T follicular helper cell (primary cell): Measurements from ENCODE around the gene LALBA.
"Not testable (repeated sequence)": the region's sequence is repeated elsewhere in the genome, so short reads cannot be mapped to it uniquely, and the experiment has no call there.

Source experiments
- DNase-seq: peaks from one replicate; pipeline ENCODE4 v3.0.0-alpha.2; 2020; ENCODE audit warnings: low read depth
- total RNA-seq, 2 experiments: gene quantifications; one replicate each; lab custom pipeline; 2026; lab: John Stamatoyannopoulos, UW

Gene LALBA
- total RNA-seq: 0 reads per million in 2 experiments

DNA sequence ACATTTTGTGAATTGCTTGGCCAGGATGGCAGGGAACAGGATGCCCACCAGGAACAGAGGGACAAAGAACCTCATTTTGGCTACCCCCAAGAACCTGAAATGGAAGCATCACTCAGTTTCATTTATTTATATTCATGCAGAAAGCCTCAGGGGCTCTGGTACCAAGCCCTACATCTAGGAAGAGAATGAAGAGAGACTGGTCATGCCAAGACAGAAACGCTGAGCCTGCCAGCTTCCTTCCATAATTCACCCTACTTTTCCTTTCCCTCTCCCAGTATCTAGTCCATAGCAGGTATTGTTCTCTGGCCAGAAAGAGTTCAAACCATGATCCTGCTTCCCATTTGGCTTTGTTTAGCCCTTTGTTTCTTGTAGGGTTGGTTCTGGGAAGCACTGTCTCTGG is at the start of gene LALBA:
LALBA (minus strand) TSS at position 101 of the 400 bp plus-strand sequence; CDS start at position 75, 26 bp downstream.
- no peak for DNase-seq

DNA sequence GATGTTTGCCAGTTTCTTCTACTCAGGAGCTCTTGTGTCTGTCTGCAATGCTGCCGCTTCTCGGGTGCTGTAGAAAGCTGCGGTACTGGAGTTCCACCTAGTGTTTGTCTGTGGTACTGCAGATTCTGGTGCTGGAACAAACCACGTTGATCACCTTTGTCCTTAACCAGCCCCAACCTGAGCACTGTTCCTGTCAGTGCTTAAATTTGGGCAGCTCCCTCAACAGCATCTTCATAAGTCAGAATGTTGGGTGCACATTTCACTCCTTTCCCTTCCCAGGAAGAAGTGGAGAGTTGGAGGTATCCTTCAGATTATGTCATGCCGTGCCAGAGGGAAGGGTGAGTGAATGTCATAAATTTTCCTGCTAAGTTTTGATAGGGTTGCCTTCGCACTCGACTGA is 48.7 kb upstream of the LALBA start:
- DNase-seq: peak; percentile 59

DNA sequence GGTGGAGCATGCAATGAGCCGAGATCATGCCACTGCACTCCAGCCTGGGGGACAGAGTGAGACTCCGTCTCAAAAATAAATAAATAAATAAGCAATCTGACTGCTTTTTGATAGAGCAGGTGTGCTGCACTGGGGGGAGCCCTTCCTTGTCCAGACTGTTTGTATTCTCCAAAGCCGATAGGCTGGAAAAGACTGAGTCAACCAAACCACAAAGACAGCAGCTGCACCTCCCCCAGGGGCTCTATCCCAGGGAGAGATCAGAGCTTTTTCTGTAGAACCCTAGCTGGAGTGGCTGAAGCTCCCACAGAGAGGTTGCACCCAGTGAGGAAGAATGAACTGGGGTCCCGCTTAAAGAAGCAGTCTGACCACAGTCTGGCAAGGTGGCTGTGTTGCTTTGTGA is 45.8 kb upstream of the LALBA start:
- no peak for DNase-seq

DNA sequence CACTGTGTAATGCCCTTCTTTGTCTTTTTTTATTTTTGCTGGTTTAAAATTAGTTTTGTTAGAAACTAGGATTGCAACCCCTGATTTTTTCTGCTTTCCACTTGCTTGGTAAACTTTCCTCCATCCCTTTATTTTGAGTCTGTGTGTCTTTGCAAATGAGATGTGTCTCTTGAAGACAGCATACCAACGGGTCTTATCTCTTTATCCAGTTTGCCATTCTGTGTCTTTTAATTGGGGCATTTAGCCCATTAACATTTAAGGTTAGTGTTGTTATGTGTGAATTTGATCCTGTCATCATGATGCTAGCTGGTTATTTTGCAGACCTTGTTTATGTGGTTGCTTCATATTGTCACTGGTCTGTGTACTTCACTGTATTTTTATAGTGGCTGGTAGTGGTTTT is 43.5 kb upstream of the LALBA start:
- DNase-seq: no peak

DNA sequence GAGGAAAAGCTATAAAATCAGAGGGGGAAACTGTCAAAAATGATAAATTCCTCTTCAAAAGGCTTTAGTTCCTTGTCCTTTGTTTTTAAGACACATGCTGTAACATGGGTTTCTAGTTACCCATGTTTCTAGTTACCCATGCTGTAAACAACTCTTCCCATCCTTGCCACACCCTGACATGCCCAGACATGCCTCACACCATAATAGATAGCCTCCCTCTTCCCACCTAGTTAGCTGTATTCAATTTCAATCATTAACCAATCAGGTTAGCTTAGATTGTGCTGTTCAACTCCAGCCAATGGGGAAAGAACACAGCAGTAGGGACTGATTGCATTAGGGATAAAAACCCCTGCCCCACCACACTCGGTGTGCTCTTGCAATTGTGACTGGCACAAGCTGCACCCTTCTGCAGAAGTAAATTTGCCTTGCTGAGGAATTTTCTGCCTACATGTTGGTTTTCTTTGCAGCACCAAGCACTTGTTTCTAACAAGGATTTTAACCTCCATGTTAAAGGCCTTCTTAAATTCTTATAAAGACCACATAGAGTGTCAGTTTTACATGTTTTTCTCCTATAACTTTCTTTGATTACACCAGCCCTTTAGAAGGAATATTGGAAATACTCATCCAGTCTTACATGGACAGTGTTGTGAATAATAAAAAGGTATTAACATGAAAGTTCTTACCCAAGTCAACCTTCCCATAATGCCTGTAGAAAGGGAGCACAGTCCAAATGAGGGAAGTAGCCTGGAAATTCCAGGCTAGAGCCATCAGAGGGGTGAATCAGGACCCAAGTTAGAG is 32.5 kb upstream of the LALBA start:
- DNase-seq: no peak

DNA sequence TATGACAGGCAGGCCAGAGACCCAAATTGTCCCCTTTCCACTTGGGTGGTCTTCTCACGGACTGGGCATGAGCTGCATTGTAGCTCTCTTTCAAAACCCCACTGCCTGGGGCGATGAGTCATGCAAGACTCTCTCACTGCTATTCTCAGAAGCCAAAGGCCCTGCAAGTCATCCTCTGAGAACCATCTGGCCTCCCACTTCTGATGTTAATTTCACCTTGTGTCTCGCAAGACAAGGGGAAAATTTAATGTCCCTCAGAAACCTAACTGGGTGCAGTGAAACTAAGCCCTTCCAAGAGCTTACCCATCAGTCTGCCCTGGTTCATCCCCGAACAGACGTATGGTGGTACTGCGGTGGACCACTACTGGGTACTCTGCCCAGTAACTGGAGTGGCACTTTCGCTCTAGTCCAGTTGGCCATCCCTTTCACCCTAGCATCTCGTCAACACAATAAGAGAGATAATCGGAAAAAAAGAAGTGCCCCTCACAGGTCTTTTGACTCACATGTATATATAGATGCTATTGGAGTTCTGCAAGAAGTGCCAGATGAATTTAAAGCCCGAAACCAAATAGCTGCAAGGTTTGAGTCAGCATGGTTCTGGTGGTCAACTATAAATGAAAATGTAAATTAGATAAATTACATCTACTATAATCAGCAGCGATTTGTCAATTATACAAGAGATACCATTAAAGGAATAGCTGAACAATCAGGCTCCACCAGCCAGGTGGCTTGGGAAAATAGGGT is 31.3 kb upstream of the LALBA start:
- no peak for DNase-seq

DNA sequence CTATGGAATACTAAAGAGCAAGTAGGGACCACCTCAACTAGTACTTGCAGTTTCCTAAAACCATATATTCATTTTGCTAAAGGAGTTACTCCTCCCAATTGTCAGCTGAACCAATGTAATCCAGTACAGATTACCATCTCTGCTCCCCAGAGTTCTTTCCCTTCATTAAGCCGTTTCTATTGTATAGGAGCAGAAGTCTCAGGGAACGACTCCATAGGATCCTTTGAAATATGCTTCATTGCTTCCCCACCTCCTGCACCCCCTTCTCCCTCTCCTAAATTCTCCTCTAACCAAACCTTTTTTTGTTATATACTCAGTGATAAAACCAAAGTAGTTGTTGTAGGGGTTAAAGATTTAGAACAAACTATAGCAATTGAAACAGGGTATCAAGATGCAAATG is 30.7 kb upstream of the LALBA start:
- no peak for DNase-seq

DNA sequence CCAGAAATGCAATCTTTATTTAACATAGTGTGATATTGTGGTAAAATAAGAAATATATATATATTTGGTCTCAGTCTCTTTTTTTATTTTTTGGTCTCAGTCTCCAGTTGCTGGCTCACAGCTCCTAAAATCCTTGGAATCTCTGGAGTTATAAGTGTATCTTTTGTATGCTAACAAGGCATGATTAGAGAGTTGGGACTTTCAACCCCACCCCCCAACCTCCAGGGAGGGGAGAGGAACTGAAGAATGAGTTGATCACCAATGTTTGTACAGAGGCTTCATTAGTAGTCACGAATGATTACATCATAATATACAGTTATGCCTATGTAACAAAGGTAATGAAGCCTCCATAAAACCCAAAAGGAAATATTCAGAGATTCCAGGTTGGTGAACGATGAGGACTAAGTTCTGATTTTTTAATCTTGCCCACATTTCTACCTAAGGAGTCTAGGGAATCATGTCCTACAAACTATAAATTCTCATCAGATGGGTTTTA is 22.8 kb upstream of the LALBA start:
- DNase-seq: no peak

DNA sequence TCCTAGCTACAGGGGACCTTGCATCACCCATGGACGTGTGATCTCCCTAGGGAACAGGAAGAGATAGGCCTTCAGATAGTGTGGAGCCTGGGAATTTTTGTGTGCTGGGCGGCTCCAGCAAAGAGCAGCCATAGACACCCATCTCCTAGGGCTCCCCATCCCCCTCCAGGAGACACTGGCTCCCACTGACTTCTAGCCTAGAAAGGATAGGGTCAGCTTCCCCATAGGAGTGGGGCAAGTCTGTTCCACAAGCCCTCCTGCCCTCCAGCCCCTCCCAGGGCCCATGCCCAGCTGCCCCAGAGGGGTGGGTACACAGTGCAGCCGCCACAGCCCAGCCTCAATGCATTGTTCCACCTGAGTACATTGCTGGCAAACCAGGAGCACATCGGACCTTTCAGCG is 16.5 kb upstream of the LALBA start:
- no peak for DNase-seq

DNA sequence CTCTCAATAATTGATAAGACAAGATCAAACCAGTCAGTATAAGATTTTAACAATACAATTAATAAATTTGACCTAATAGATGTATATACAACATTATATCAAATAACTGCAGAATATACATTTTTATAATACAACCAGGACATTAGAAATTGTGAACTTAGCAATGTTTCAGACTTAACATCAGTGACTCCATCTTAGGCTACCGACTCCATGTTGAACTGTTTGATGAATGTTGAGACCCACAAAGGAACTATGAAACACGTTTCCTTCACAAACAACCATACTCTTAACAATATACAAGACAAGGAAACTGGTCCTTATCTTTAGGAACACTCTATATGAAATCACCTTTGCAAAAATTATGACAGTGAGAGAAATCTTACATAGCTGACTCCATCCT is 13.9 kb upstream of the LALBA start:
- DNase-seq: no peak

DNA sequence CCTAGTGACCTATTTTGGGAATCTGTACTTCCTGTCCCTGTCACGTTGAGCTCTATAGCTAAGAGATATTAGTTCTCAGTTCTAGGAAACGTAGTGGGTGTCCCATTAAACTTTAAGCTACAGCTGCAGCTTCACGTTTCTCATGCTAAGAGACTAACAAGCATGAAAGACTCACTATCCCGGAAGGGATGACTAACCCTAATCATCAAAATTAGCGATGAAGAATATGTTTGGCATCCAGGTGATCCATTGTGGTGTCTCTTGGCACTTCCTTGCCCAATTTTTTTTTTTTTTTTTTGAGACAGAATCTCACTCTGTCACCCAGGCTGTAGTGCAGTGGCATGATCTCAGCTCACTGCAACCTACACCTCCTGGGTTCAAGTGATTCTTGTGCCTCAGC is 11.0 kb upstream of the LALBA start:
- DNase-seq: no peak

DNA sequence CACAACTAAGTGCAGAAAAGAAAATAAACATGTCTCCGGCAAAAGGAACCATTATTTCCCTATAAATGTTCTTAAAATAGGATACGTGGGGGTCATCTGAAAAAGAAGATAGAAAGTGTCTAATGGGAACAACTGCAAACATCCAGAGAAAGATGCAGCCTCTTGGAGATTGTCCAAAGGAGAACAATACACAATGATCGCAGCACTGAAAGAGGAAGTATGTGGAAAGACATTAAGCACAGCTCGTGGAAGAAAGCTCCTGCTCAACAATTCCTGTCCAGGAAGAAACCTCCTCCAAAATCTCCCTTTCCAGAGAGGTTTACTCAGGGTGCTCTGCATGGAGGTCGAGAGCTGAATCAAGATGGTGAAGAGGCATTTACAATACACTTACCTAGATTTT is 2.5 kb upstream of the LALBA start:
- no peak for DNase-seq

DNA sequence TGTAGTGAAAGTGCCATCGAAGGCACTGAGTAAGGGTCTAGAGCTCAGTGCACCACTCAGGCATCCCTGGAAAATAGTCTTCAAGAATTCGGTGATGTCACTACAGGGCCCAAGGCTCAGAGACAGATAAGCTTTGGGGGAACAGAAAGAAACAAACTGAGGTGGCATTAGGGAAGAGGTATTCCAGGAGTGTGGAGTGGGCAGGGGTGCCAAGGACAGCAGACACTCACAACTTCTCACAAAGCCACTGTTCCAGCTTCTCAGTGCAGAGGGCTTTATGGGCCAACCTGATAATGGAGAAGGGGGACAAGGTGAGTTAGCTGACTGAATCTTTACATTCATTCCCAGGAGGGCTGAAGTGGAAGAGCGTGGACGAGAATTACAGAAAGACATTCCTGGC is 2.1 kb downstream of the LALBA start:
- DNase-seq: no peak

DNA sequence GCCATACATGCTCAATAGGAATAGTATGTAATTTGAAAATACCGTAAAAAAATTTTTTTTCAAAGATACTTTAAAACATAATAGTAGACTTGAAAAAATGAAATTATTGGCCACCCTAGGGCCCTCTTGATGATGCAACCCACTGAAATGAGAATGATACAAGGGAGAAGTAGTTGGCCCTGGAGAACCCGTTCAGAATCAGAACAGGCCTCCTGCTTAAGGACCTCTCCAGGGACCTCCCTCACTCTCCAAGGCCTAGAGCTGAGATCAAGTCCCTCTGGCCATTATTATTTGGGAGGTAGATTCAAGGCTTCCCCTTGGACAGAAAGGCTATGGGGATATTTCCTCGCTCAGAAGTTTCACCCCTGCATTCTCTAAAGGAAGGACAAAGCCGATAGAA is 11.9 kb downstream of the LALBA start:
- no peak for DNase-seq

DNA sequence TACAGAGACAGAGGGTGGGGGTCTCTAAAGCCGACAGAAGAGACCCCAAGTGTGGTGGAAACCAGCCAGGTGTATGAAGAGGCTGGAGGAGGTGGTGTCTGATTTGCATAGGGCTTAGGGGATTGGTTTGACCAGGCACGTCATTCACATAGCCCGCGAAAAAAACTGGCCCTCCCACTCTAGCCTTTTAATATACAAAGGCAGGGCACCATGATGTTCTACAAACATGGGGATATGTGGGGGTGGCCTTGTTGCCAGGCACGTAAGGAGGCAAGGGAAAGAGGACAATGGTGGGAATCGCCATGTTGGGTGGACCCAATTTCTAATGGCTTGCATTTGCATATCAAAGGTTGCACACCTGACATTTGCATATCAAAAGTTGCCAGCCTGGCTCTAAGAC is 13.2 kb downstream of the LALBA start:
- DNase-seq: no peak

DNA sequence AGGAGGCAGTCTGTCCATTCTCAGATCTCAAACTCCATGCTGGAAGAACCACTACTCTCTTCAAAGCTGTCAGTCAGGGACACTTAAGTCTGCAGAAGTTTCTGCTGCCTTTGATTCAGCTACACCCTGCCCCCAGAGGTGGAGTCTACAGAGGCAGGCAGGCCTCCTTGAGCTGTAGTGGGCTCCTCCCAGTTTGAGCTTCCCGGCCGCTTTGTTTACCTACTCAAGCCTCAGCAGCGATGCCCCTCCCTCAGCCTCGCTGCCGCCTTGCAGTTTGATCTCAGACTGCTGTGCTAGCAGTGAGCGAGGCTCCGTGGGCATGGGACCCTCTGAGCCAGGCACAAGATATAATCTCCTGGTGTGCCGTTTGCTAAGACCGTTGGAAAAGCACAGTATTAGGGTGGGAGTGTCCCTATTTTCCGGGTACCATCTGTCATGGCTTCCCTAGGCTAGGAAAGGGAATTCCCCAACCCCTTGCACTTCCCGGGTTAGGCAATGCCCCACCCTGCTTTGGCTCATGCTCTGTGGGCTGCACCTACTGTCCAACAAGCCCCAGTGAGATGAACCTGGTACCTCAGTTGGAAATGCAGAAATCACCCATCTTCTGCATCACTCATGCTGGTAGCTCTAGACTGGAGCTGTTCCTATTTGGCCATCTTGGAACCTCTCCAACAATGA is 16.0 kb downstream of the LALBA start:
- DNase-seq: not testable (repeated sequence)

DNA sequence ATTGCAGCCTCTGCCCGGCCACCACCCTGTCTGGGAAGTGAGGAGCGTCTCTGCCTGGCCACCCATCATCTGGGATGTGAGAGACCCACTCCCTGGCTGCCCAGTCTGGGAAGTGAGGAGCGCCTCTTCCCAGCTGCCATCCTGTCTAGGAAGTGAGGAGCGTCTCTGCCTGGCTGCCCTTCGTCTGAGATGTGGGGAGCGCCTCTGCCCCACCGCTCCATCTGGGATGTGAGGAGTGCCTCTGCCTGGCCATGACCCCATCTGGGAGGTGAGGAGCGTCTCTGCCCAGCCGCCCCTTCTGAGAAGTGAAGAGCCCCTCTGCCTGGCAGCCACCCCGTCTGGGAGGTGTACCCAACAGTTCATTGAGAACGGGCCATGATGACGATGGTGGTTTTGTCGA is 18.2 kb downstream of the LALBA start:
- not testable (repeated sequence) for DNase-seq

DNA sequence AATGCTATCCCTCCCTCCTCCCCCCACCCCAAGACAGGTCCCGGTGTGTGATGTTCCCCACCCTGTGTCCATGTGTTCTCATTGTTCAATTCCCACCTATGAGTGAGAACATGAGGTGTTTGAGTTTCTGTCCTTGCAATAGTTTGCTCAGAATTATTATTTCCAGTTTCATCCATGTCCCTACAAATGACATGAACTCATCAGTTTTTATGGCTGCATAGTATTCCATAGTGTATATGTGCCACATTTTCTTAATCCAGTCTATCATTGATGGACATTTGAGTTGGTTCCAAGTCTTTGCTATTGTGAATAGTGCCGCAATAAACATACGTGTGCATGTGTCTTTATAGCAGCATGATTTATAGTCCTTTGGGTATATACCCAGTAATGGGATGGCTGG is 22.8 kb downstream of the LALBA start:
- not testable (repeated sequence) for DNase-seq

DNA sequence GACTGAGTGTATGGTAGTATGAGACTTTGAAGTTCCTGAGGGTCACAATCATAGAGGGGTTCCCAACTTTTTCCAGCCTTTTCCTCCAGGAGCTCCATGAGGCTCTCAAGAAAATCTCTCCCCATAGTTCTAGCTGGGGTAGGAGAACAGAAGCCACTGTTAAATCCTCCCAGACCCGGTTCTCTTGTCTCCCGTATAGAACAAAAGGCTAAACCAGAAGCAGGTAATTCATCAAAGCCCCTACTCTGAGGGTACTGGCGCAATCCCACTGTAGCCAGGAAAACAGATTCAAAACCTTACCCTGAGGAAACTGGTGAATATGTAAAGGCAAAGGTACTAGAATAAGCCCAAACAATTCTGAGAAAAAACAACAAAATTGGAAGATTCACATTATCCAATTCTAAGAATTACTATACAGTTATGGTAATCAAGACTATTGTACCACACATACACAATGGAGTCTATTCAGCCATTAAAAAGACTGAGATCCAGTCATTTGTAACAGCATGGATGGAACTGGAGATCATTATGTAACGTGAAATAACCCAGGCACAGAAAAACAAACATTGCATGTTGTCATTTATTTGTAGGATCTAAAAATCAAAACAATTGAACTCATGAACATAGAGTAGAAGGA is 23.9 kb downstream of the LALBA start:
- no peak for DNase-seq

DNA sequence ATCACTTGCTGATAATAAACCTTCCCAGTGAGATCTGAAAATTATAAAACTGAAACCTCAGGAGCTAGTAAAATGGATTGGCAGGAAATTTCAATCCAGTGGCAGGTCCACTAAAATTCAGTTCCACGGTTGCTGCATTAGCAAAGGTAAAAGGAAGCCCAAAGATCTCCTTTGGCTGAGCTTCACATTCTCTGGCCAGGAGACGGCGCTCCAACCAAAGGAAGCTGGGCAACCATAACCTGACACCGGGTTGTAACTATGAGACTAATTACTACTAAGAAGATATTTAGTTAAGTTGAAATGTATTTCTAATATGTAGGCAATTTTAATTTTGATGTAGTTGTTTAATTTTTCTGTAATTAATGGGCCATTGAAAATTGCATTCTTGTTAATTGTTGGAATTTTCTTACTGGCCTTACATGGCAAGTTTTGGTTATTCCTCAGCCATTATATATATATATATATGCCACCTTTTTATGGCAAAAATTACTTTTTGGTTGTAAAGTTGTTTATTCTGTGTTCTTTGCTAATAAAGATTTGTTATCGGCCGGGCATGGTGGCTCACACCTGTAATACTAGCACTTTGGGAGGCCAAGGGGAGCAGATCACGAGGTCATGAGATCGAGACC is 27.4 kb downstream of the LALBA start:
- DNase-seq: peak; percentile 21

DNA sequence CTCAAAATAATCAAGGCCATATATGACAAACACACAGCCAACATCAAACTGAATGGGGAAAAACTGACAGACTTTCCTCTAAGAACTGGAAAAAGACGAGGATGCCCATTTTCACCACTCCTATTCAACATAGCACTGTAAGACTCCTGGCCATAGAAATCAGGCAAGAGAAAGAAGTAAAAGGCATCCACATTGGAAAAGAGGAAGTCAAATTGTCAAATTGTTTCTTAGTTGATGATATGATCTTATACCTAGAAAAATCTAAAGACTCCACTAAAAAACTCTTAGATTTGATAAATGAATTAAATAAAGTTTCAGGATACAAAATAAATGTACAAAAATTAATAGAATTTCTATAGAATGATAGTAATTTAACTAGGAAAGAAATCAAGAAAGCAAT is 33.2 kb downstream of the LALBA start:
- DNase-seq: no peak

DNA sequence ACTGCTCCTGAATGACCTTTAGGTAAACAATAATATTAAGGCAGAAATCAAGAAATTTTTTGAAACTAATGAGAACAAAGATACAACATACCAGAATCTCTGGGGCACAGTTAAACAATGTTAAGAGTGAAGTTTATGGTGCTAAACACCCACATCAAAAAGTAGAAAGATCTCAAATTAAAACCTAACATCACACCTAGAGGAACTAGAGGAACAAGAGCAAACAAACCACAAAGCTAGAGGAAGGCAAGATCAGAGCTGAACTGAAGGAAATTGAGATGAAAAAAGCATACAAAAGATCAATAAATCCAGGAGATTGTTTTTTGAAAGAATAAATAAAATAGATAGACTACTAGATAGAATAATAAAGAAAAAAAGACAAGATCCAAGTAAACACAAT is 37.2 kb downstream of the LALBA start:
- DNase-seq: no peak
